ENCODE results near the gene CCDC154. TPM values are rescaled to one million over a fixed set of nuclear protein-coding genes. Genes with fewer than 3 reads are reported as not detected.

The CCDC154 gene
- total and polyA plus RNA-seq, 10 of the 15 experiments (the other 5 are each of a cell fraction or from before 2014, with no cell fraction given), result 0.06 to 0.26 (median 0.25) TPM; not detected in 7

- H3K27me3 ChIP-seq (replicated peaks in 1 of 2; ENCODE audit: control insufficient read depth in 2 of 2, insufficient read depth in 2 of 2, low read length in 1 of 2), result no peaks in the 10 kb centered on the region
- H3K36me3 ChIP-seq (ENCODE audit: control insufficient read depth in 2 of 2, insufficient read depth in 2 of 2, low read length in 1 of 2), result no peaks in the 10 kb centered on the region
- no peaks in the 10 kb centered on the region for H4K20me1 ChIP-seq (ENCODE audit: control insufficient read depth, insufficient read depth)
- intact Hi-C loops (cut with micrococcal nuclease; ENCODE audit: unreplicated experiment) (no loop called here), in situ Hi-C loops (cut with MboI) (no loop called here)
- H3K4me3 ChIP-seq, result no peak overlapping the region
- FAIRE-seq, result no peak
- H3K4me1 ChIP-seq (ENCODE audit: control insufficient read depth, insufficient read depth, low read length), result no peaks in the 10 kb centered on the region
- ATAC-seq, result no peak
- POLR2A ChIA-PET, result interaction anchor here (0.6 kb wide), 1 partner anchor 253 kb away, joined by 4 read pairs; no protein-coding TSS in a partner anchor
- no peak for DNase-seq (ENCODE audit: low read depth, low spot score)
- CTCF ChIA-PET, result no interaction called here
- SMC1A ChIA-PET (ENCODE audit: uncharacterized antibody, unreplicated experiment), result no interaction called here
- H3K9ac ChIP-seq (ENCODE audit: control insufficient read depth, insufficient read depth, low read length), result no peak overlapping the region
- TF ChIP-seq SMC3 (IDR thresholded peaks at IDR 0.05; ENCODE audit: borderline replicate concordance, low read length) (no peak), PKNOX1 (IDR thresholded peaks at IDR 0.05) (no peak), MYB (IDR thresholded peaks at IDR 0.05; ENCODE audit: borderline replicate concordance, low read depth, low read length) (no peak), REST (IDR thresholded peaks at IDR 0.05; ENCODE audit: low read depth, low read length) (no peak), CBX3 (IDR thresholded peaks at IDR 0.05; ENCODE audit: borderline replicate concordance, low read depth) (no peak), CEBPB (IDR thresholded peaks at IDR 0.05; ENCODE audit: borderline replicate concordance in 1 of 2, low read depth in 2 of 2, low read length in 2 of 2) (no peak), RELB (IDR thresholded peaks at IDR 0.05; ENCODE audit: low read depth) (no peak)
- H3K9me3 ChIP-seq (replicated peaks; ENCODE audit: control insufficient read depth, insufficient read depth, low read length), result no peaks in the 10 kb centered on the region
- no peak overlapping the region for H3K27ac ChIP-seq (ENCODE audit: control insufficient read depth, insufficient read depth)
- RAD21 ChIA-PET (ENCODE audit: unreplicated experiment), result no interaction called here
- H2AFZ ChIP-seq (ENCODE audit: control insufficient read depth, low read depth, low read length), result no peak overlapping the region
- H3K4me2 ChIP-seq (ENCODE audit: control insufficient read depth, insufficient read depth), result no peak overlapping the region
- BruUV-seq (replicated peaks), result no TSS peak
- WGBS (ENCODE audit: insufficient coverage, insufficient replicate concordance, low lambda C conversion rate, missing lambda C conversion rate), result 64% methylated on average over 23 of the region's 27 CpGs
- no peaks in the 10 kb centered on the region for H3K79me2 ChIP-seq (ENCODE audit: control insufficient read depth, insufficient read depth, low read length)
These were observed 5.2 kb downstream of the CCDC154 start for GRCh38 chr16:1439058-1439698.

Measured in GM12878 (cell line).